HCT116 (cell line): ENCODE results near the gene STON2. TPM values are rescaled to one million over a fixed set of nuclear protein-coding genes. Genes with fewer than 3 reads are reported as not detected.

Experiments used
- ATAC-seq: fragments of 200-7000 bp; cut with Tn5 transposase; 2 replicates; pipeline ENCODE4 v1.9.1; 2020; ENCODE audit warnings: mild to moderate bottlenecking, moderate library complexity
- BruUV-seq: library from RNA; stranded (reverse); fragments of 400-500 nt; replicated peaks from 2 replicates; lab custom pipeline; 2021; lab: Mats Ljungman, UMichigan
- CTCF ChIA-PET: fragments of 300-600 bp; sonication (Branson Sonifier 250); formaldehyde crosslinking; loops from one replicate; lab custom pipeline; 2021; ENCODE audit warnings: antibody characterized with exemption; lab: Charles Lee
- POLR2A ChIA-PET: fragments of 300-600, 350-600 bp; sonication (Branson Sonifier 250); formaldehyde crosslinking; loops from one replicate; lab custom pipeline; 2021; ENCODE audit warnings: antibody characterized with exemption; lab: Charles Lee
- RAD21 ChIA-PET, 2 experiments: fragments of 300-600 bp; sonication (Branson Sonifier 250); formaldehyde crosslinking; loops; one replicate each; lab custom pipeline; 2023; ENCODE audit warnings: low total read pairs in 2 of 2; ENCODE audit not compliant: uncharacterized antibody in 2 of 2, unreplicated experiment in 2 of 2, low non-redundant PET in 1 of 2; lab: Charles Lee
- DNase-seq: peaks from one replicate; pipeline ENCODE4 v3.0.0-alpha.2; 2010; ENCODE audit warnings: low read depth, low spot score
- H2AFZ ChIP-seq: fragments of 200-600 bp; shearing (Covaris generic), sonication (generic); 2 replicates; pipeline ENCODE4 v1.6.1; 2017; ENCODE audit warnings: low read depth, mixed run types, mixed read lengths, antibody characterized with exemption, low read length; ENCODE audit not compliant: poor library complexity, severe bottlenecking
- H3K27ac ChIP-seq: 2 replicates; pipeline ENCODE4 v1.5.1; 2012; ENCODE audit warnings: low read depth, low read length
- H3K27me3 ChIP-seq: fragments of 200-600 bp; sonication (generic); 2 replicates; pipeline ENCODE4 v1.6.1; 2016; ENCODE audit warnings: mixed run types, low read length, mixed read lengths; ENCODE audit not compliant: insufficient read depth
- H3K36me3 ChIP-seq, 2 experiments: fragments of 200-500 bp in 1 of 2; fragments of 200-600 bp in 1 of 2; sonication (Bioruptor generic) in 1 of 2; sonication (generic) in 1 of 2; 2 replicates each; pipeline versions ENCODE4 v1.5.1 to v1.6.1; 2014 to 2016; ENCODE audit warnings: low read length in 2 of 2, inconsistent platforms in 1 of 2, mixed read lengths in 1 of 2, mixed run types in 1 of 2; ENCODE audit not compliant: insufficient read depth in 2 of 2, control insufficient read depth in 1 of 2
- H3K4me1 ChIP-seq, 2 experiments: fragments of 200-600 bp in 1 of 2; sonication (generic) in 1 of 2; 2 replicates each; pipeline versions ENCODE4 v1.5.1 to v1.6.1; 2012 to 2017; ENCODE audit warnings: low read length in 2 of 2, inconsistent platforms in 1 of 2, mild to moderate bottlenecking in 1 of 2, mixed read lengths in 1 of 2, mixed run types in 1 of 2, moderate library complexity in 1 of 2; ENCODE audit not compliant: insufficient read depth in 2 of 2, control insufficient read depth in 1 of 2
- H3K4me2 ChIP-seq: fragments of 200-600 bp; sonication (generic); 2 replicates; pipeline ENCODE4 v1.6.1; 2017; ENCODE audit warnings: mixed run types, low read length, mixed read lengths
- H3K4me3 ChIP-seq, 2 experiments: fragments of 200-600 bp in 1 of 2; sonication (generic) in 1 of 2; replicated peaks in 1 of 2; 2 replicates each; pipeline ENCODE4 v1.5.1; 2011 to 2016; ENCODE audit warnings: low read length in 2 of 2, control low read depth in 1 of 2, low read depth in 1 of 2, mild to moderate bottlenecking in 1 of 2, mixed read lengths in 1 of 2, mixed run types in 1 of 2
- H3K79me2 ChIP-seq: fragments of 200-600 bp; sonication (generic); 2 replicates; pipeline ENCODE4 v1.6.1; 2017; ENCODE audit warnings: mild to moderate bottlenecking, mixed run types, low read length, moderate library complexity, mixed read lengths; ENCODE audit not compliant: insufficient read depth
- H3K9ac ChIP-seq: fragments of 200-600 bp; sonication (generic); 2 replicates; pipeline ENCODE4 v1.6.1; 2016; ENCODE audit warnings: low read length, mixed read lengths
- H3K9me2 ChIP-seq: fragments of 200-600 bp; sonication (generic), shearing (Covaris generic); 2 replicates; pipeline ENCODE4 v1.6.1; 2017; ENCODE audit warnings: mixed run types, mild to moderate bottlenecking, moderate library complexity; ENCODE audit not compliant: insufficient read depth
- H3K9me3 ChIP-seq, 2 experiments: fragments of 200-500 bp in 1 of 2; fragments of 200-600 bp in 1 of 2; sonication (Bioruptor generic) in 1 of 2; sonication (generic) in 1 of 2; 2 replicates each; pipeline ENCODE4 v1.6.1; 2014 to 2017; ENCODE audit warnings: low read length in 2 of 2, mixed read lengths in 2 of 2, inconsistent platforms in 1 of 2, low read depth in 1 of 2, mild to moderate bottlenecking in 1 of 2, mixed run types in 1 of 2, moderate library complexity in 1 of 2; ENCODE audit not compliant: control insufficient read depth in 1 of 2, insufficient read depth in 1 of 2
- H4K20me1 ChIP-seq: fragments of 200-600 bp; sonication (generic), shearing (Covaris generic); 2 replicates; pipeline ENCODE4 v1.6.1; 2017; ENCODE audit warnings: mixed run types, mild to moderate bottlenecking, moderate library complexity; ENCODE audit not compliant: insufficient read depth
- CBX3 ChIP-seq: IDR thresholded peaks from 2 replicates; pipeline ENCODE4 v1.6.1; 2012; ENCODE audit warnings: low read depth
- EZH2phosphoT487 ChIP-seq: fragments of 200-600 bp; IDR thresholded peaks from 2 replicates; pipeline ENCODE4 v1.6.1; 2018; ENCODE audit warnings: antibody characterized with exemption, borderline replicate concordance
- RAD21 ChIP-seq: IDR thresholded peaks from 2 replicates; pipeline ENCODE4 v1.6.1; 2012; ENCODE audit warnings: low read depth, mild to moderate bottlenecking
- TCF7L2 ChIP-seq: IDR thresholded peaks from 2 replicates; pipeline ENCODE4 v1.7.0; 2011; ENCODE audit warnings: borderline replicate concordance, inconsistent platforms; ENCODE audit not compliant: insufficient read depth, insufficient read length; ENCODE audit errors: extremely low read depth
- intact Hi-C: fragments of 100-400 bp; cut with micrococcal nuclease; formaldehyde crosslinking; loops from 2 replicates; pipeline ENCODE4 v1.10.0; 2022
- total RNA-seq: library from RNA; stranded (reverse); gene quantifications from one replicate; pipeline ENCODE4 v1.2.1, GENCODE V29; 2021; ENCODE audit not compliant: unreplicated experiment
- TF ChIP-seq, protein P1 (sequence below): IDR thresholded peaks from 2 replicates; pipeline ENCODE4 v1.6.1; 2012; ENCODE audit warnings: low read depth
- TF ChIP-seq, protein P2 (sequence below): IDR thresholded peaks from 2 replicates; pipeline ENCODE4 v1.6.1; 2012

Gene STON2
- total RNA-seq, 1 experiment from 2014 or later, result 4.1 TPM

DNA sequence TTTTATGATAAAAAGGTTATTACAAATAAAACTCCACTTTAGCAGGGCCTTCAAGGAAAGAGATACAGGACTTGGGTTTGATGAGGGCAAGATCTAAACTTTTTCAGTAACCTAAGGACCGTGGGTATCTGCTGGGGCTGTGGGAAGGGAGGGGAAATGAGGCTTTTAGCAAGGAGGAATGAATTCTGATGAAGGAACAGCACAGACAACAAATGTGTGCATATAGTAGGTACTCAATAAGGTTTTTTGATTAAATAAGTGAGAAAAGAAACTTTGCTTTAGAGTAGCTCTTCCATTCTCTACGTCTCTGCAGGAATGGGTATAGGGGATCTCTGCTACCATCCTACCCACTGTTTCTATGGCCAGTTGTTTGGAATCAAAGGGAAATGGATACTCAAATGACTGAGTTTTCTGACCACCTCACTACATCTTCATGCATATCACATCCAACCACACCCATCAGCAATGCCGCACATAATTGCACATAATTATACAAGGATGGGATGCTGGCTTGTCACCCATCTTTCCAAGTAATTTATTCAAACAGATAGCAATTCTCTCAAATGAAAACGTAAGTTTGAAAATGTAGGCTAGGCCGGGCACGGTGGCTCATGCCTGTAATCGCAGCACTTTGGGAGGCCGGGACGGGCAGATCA lies 119.9 kb downstream of the STON2 start:
- no peak for TF ChIP-seq TCF7L2
- TF ChIP-seq, protein P1, sequence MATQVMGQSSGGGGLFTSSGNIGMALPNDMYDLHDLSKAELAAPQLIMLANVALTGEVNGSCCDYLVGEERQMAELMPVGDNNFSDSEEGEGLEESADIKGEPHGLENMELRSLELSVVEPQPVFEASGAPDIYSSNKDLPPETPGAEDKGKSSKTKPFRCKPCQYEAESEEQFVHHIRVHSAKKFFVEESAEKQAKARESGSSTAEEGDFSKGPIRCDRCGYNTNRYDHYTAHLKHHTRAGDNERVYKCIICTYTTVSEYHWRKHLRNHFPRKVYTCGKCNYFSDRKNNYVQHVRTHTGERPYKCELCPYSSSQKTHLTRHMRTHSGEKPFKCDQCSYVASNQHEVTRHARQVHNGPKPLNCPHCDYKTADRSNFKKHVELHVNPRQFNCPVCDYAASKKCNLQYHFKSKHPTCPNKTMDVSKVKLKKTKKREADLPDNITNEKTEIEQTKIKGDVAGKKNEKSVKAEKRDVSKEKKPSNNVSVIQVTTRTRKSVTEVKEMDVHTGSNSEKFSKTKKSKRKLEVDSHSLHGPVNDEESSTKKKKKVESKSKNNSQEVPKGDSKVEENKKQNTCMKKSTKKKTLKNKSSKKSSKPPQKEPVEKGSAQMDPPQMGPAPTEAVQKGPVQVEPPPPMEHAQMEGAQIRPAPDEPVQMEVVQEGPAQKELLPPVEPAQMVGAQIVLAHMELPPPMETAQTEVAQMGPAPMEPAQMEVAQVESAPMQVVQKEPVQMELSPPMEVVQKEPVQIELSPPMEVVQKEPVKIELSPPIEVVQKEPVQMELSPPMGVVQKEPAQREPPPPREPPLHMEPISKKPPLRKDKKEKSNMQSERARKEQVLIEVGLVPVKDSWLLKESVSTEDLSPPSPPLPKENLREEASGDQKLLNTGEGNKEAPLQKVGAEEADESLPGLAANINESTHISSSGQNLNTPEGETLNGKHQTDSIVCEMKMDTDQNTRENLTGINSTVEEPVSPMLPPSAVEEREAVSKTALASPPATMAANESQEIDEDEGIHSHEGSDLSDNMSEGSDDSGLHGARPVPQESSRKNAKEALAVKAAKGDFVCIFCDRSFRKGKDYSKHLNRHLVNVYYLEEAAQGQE, result no peak
- TF ChIP-seq, protein P2, sequence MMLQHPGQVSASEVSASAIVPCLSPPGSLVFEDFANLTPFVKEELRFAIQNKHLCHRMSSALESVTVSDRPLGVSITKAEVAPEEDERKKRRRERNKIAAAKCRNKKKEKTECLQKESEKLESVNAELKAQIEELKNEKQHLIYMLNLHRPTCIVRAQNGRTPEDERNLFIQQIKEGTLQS, result no peak
- no peak for TF ChIP-seq CBX3
- no peak for TF ChIP-seq EZH2phosphoT487
- TF ChIP-seq RAD21, result no peak
- TF ChIP-seq, all 23 proteins: peak for 0
- Histone ChIP-seq H3K9me2 (no peaks in the 10 kb centered on the region), H3K4me2 (no peak overlapping the region), H3K36me3 (no peaks in the 10 kb centered on the region), H3K4me3 (no peak overlapping the region), H3K9me3 (no peaks in the 10 kb centered on the region), H2AFZ (no peak overlapping the region), H3K9ac (no peak overlapping the region), H3K27ac (no peak overlapping the region), H3K4me1 (no peaks in the 10 kb centered on the region), H4K20me1 (no peaks in the 10 kb centered on the region), H3K27me3 (no peaks in the 10 kb centered on the region), H3K79me2 (no peaks in the 10 kb centered on the region)
- intact Hi-C loops, result no loop called here
- ATAC-seq (no peak), DNase-seq (no peak)
- CTCF ChIA-PET, result no interaction called here
- BruUV-seq, result no TSS peak
- RAD21 ChIA-PET, result no interaction called here
- POLR2A ChIA-PET, result no interaction called here
